Adrenal gland (tissue), 5 donors: Measurements from ENCODE around the gene NXPE4.

Experiments used
- POLR2A ChIP-seq, 2 donors: fragments of 450-650 bp; IDR thresholded peaks; one replicate each; pipeline ENCODE4 v1.6.1; 2017; ENCODE audit warnings: antibody characterized with exemption in 2 of 2, mild to moderate bottlenecking in 2 of 2, moderate library complexity in 1 of 2
- TF ChIP-seq, protein P1 (sequence below), 6 experiments: fragments of 450-650 bp in 4 of 6; fragments of 200-600 bp in 2 of 6; sonication (generic) in 1 of 6; IDR thresholded peaks; 1 replicate in 5 of 6; 2 replicates in 1 of 6; pipeline versions ENCODE4 v1.5.1 to v1.8.0; 2016 to 2021; ENCODE audit warnings: antibody characterized with exemption in 6 of 6, mild to moderate bottlenecking in 2 of 6, moderate library complexity in 1 of 6
- donor health status: DM: no; HTN: no; CAD: no.

DNA sequence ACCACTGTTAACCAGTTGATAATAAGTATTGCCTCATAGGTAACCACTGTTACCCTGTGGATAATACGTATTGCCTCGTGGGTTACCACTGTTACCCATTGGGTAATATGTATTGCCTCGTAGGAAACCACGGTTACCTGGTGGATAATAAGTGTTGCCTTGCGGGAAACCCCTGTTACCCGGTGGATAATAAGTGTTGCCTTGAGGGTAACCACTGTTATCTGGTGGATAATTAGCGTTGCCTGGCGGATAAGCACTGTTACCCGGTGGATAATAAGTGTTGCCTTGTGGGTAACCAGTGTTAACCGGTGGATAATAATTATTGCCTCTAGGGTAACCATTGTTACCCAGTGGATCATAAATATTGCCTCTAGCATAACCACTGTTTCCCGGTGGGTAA lies 27.3 kb upstream of the NXPE4 start:
- TF ChIP-seq, protein P1, sequence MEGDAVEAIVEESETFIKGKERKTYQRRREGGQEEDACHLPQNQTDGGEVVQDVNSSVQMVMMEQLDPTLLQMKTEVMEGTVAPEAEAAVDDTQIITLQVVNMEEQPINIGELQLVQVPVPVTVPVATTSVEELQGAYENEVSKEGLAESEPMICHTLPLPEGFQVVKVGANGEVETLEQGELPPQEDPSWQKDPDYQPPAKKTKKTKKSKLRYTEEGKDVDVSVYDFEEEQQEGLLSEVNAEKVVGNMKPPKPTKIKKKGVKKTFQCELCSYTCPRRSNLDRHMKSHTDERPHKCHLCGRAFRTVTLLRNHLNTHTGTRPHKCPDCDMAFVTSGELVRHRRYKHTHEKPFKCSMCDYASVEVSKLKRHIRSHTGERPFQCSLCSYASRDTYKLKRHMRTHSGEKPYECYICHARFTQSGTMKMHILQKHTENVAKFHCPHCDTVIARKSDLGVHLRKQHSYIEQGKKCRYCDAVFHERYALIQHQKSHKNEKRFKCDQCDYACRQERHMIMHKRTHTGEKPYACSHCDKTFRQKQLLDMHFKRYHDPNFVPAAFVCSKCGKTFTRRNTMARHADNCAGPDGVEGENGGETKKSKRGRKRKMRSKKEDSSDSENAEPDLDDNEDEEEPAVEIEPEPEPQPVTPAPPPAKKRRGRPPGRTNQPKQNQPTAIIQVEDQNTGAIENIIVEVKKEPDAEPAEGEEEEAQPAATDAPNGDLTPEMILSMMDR (IDR thresholded peaks at IDR 0.05), result no peak
- TF ChIP-seq POLR2A (IDR thresholded peaks at IDR 0.05), result no peak
